GM18520 (cell line): ENCODE results near the gene SLC66A3.

ENCODE experiments used
- ATAC-seq: cut with Tn5 transposase; IDR thresholded peaks from one replicate; pipeline ENCODE4 v1.9.1; 2021; ENCODE audit not compliant: unreplicated experiment

Gene SLC66A3

DNA sequence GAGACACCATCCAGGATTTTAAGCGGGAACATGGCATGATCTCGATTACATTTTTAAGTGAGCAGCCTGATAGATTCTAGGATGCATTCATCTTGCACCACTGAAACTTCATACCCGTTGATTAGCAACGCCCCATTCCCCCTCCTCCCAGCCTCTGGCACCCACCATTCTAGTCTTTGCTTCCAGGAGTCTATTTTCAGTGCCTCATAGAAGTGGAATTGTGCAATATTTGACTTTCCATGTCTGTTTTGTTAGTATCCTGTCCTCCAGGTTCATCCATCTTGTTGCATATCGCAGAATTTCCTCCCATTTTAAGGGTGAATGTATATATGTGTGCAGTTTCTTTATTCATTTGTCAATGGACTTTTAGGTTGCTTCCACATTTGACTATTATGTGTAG is 20.9 kb upstream of the SLC66A3 start:
- no peak for ATAC-seq

DNA sequence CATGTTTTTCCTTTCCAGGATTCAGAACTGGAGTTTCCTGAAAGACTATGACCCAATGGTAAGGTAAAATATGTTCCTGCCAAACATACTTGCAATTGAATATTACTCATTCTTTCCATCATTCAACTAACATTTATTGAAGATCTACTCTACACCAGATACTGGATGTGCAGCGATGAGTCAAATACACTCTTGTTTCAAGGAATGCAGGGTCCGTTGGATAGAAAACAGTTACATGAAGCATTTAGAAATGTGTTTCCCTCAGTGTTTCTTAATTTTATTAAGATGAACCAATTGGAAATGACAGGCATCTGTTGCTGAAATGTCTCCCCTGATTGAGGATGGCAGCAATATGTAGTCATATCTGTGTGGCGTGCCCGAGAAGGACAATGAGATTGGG is 14.8 kb upstream of the SLC66A3 start:
- ATAC-seq = no peak

DNA sequence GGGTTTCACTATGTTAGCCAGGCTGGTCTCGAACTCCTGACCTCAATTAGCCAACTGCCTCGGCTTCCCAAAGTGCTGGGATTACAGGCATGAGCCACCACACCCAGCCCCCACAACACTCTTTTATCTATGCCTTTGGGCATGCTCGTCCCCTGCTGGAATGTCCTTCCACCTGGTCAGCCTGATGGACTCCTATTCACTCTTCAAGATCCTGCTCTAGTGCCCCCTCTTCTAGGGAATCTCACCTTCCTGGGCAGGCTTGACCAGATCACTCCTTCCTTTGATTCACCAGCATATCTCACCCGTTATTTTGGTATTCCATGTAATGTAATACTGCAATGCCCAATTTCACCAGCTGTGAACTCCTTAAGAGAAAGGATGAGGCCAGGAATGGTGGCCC is 13.9 kb upstream of the SLC66A3 start:
- no peak for ATAC-seq

DNA sequence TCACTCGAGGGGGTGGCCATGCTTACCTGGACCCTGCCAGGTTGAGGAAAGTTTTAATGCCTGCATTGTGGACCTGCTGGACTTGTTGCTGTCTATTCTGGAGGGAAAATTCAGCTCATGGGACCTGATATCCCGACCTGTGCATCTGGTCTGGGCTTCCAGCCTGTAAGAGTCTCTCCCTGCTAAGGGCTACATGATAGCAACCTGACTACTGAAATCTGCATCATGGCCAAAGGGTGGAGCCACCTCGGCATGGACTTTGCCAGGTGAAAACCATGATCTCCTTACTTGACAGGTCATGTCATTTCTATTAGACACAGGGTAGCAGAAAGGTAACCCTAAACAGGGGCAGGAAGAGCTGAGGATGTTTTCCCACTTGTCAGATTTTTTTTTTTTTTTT is 12.9 kb upstream of the SLC66A3 start:
- no peak for ATAC-seq

DNA sequence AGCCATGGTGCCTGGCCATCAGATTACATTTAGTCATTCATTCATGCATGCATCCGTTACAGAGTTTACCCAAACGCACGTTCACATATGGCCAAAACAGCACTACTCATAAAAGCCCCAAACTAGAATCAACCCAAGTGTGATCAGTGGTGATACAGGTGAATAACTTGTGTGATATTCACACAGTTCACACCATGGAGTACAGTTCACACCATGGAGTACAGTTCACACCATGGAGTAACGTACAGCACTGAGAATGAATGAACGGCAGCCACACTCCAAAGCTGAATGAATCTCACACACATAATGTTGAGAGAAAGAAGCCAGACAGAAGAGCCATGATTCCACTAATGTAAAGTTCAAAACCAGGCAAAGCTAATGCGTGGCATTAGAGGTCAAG is 12.3 kb upstream of the SLC66A3 start:
- no peak for ATAC-seq

DNA sequence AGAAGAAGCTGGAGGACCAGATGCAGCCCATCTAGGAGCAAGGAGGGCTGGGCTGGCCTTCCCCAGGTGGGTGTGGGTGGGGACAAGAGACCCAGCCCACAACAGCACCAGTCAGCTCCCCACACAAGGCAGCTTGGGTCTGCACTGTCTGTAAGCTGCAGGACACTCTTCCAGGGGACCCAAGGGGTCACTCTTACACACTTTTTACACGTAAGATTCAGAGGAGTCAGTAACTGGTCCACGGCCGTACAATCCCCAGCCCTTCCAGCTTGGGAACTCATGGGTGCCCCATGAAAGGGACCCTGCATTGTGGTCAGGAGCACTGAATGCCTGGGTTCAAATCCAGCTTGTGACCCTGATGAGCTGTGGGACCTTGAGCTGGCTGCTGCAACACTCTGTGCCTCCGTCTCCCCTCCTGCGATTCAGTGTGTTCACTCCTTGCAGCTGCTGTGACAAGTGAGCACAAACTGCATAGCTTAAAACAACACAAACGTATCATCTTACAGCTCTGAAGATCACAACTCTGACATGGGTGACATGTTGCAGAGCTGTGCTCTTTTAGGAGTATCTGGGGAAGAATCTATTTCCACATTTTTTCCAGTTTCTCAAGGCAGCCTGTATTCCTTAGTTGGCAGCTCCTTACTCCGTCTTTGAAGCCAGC is 11.1 kb upstream of the SLC66A3 start:
- ATAC-seq = no peak

DNA sequence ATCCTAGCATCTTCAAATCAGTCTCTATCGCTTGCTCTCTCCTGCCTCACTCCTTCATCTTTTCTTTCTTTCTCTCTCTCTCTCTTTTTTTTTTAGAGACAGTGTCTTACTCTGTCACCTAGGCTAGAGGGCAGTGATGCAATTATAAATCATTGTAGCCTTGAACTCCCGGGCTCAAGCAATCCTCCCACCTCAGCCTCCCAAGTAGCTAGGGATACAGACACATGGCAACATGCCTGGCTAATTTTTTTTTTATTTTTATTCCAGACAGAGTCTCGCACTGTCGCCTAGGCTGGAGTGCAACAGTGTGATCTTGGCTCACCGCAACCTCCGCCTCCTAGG is 10.6 kb upstream of the SLC66A3 start:
- no peak for ATAC-seq

DNA sequence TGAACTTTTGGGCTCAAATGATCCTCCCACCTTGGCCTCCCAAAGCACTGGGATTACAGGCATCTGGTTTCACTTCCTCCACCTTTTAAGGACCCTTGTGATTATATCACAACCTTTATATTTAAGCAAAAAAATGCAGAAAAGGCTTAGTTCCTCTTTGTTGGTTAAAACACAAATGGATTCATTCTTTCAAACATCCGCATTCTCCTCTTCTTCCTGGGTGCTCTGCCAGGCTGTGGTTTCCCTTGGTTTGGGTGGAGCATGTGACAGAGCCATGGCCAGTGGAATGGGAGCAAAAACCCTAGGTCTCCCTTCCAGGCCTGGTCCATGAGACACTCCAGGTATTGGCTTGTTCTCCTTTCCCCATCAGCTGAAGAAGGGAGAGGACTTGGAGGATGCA is 9.9 kb upstream of the SLC66A3 start:
- ATAC-seq = no peak

DNA sequence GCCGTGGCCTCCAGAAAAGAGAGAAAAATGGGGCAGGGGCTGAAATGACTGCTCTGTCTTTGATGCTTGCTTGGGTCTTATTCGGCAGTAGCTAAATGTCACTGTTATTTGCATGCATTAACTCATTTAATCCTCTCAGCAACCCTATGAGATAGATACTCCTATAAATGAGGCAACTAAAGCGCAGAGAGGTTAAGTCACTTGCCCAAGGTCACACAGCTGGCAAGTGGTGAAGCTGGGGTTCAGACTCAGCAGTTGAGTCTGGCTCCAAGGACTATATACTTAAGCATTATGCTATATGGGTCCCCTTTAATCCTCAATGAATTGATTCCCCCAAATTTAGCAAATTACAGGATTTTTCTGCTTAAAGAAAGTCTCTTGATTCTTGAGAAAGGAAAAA is 9.2 kb upstream of the SLC66A3 start:
- no peak for ATAC-seq

DNA sequence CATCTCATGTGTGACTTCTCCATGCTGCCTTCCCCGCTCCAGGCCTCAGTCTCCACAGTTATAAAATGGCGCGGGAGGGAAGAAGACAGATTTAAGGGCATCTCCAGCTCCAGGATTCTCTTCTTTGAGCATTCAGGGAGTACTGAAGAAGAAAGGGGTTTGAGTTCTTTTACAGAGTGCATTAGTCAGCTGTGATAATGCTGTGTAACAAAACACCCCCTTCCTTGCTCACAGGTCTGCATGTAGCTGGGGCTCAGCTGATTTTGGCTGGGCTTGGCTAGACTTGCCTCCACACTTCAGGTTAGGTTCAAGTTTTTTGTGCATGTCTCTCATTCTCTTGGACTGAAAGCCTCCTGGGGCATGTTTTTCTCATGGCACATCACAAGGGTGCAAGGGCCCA is 8.0 kb upstream of the SLC66A3 start:
- no peak for ATAC-seq

DNA sequence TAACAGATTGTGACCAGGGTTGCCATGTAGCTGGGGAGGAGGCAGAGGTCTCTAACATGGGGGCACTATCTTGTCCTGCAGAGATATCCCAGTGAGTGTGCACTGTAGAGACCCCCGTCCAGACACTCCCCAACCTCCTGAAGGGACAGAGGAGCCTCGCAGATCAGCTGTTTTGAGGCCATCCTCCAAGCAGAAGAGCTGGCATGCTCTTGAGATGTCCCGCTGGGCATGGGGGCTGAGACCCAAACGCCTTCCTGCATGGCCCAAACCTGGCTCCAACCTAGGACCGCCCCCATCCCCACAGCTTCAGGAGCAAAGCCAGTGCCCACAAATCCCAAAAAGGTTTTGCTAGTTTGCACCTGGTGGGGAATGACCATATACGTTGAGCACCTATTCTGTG is 2.7 kb upstream of the SLC66A3 start:
- no peak for ATAC-seq

DNA sequence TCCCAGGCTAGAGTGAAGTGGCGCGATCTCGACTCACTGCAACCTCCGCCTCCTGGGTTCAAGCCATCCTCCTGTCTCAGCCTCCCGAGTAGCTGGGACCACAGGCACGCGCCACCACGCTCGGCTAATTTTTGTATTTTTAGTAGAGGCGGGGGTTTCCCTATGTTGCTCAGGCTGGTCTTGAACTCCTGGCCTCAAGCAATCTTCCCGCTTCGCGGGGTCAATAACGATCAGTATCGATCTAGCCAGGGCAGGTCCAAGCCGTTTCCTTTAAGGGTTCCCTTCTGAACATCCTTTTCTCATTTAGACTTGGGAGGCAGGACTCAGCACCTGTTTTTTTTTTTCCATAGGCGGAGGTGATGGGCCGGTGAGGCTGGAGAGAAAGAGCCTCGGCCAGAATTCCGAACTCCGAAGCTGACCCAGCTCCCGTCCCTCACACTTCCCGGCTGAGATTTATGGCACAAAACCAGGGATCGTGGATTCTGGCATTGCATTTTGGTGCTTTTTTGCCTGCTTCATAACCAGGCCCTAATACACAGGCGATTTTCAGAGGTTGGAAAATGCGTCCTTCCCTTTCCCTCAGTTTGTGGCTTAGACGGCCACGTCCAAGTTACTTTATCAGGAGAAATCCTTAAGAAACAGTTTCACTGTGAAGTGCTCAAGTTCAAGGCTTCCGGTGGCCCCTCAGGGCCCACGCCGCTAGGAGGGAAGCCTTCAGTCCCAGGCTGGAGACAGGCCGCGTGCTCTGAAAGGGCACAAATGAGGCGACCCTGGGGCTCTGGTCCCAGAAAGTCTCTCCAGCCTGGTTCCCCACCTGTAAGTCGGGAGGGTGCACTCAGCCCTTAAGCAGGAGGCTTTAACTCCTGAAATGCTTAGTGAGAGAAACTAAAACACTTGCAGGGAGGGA is 998 bp upstream of the SLC66A3 start:
- ATAC-seq = no peak

DNA sequence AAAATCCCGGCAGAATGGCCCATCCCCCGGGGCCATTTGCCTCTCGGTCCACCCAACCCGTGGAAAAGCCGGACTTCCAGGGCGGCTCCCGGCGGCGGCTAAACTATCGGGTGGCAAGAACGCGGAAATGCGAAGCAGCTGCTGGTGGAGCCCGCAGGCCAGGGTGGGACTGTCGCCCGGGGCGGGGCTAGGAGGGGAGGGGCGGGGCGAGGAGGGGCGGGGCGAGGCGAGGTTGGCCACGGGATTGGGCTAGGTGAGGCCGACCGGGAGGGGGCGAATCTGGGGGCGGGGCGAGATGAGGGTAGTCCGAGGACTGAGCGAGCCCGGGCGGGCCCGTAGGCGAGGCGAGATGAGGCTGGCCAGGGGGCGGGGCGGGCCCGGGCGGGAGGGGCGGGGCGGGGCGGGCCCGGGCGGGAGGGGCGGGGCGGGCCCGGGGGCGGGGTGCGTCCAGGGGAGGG is 315 bp upstream of the SLC66A3 start:
- peak; percentile 31 for ATAC-seq

DNA sequence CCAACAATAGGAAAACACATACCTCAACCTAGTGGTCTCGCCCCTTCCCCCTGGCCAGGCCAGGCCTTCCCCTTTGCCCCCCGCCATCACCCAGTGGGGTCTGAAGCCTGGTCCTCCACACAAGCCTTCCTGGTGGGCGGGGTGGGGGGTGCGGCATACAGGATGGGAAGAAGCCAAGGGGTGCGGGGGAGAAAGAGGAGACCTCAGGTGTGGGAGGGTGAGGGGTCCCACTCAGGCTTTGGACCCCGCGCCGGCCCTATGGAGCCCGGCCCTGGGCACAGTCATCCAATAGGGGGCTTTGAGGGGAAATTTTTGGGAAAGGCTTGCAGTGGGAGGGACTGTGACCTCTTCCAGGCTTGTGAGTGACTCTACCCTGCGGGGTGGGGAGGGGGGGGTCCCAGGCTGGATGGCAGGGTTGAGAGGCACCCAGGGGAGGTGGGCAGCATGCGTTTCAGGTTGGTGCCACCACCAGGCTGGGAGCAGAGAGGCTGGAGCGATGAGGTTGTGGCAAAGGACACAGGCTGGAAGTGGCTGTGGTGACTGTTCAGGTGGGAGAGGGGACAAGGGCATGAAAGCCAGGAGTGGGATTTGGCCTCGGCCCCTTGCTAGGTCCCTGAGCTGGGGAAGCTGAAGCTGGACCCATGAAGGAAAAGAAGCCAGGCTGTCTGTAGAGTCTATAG is 1.3 kb downstream of the SLC66A3 start:
- ATAC-seq = no peak

DNA sequence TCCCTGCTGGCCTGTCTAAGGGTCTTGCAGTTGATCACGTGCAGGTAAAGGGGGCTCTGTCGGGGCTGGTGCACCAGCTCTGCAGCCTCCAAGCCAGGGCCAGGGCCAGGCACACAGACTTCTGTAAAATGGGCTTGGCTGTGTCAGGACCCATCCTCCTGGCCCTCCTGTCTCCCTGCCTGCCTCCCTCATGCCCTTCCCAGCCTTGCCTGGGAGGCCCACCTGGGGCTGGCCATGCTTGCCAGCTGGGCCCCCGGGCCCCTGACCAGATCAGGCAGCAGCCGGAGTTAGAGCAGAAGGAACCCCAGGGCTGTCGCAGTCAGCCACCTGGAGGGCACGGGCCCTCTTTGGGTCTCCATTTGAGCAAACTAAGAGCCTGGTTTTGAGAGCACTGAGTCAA is 2.0 kb downstream of the SLC66A3 start:
- no peak for ATAC-seq

DNA sequence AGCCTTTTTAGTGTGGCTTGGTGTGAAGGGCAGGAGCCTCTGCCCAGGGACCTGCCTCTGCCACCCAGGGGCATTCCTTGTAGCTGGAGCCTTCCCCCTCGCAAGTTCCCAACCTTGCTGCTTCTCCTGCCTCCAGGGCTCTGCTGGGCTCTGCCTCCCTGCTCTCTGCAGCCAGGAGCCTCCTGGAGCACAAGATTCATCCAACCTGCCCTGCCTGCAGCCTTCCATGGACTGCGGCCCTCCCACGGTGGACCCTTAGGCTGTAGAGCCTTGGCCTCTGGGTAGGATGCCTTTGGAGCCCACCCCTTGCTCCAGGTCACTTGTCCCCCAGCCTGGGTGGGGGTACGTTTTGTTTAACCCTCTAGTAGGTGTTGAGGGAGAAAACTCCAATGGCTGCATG is 2.5 kb downstream of the SLC66A3 start:
- no peak for ATAC-seq

DNA sequence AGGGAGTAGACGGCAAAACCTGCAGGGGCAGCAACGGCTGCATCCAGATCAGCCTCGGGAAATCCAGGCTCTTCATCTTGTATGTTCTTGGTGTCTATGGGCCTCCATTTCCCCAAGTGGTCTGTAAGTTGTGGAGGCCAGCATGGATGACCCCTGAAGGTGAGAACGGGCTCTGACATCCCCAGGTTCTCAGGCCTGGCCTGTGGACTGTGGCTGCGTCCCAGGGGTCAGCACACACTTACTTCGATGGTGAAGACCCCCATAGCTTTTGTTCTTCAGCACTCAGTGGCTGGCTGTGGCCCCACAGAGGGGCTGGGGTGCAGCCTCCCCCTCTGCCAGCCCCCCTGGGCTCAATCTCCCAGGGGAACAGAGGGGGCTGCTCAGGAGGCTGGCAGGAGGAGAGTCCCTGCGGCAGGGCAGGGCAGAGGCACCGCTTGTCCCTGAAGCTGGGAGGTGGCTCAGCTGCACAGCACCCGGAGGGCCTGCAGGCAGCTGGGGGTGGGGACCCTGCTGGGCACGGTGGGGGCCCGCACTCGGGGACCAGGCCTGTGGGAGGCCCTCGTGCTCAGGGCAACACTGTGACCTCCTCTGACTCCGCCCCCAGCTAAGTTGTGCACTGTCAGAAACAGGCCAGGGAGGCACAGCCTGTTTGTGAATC is 3.8 kb downstream of the SLC66A3 start:
- no peak for ATAC-seq

DNA sequence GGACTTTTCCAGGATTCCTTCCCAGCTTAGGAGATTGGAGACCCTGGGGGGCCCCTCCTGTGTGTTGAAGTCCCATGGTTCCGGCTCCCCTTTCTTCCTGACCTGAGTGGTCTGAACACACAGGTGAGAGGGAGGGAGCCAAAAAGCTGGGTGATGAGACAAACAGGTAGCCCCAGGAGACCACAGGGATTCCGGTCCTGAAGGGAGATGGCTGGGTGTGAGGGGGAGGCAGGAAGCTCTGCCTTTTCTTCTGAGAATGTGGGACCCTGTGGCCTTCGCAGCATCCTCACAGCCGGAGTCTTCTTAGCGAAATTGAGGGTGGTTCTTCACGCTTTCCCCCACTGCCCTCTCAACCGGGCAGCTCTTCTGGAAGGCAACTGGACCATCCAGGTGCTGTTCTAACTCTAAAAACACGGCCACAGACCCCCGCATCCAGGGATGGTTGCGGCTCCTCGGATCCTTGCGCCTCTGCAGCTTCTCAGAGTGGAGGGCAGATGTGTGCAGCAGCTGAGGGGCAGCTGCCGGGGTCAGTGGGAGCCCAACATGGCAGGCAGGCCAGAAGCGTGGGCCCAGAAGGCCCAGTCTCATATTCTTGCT is 4.4 kb downstream of the SLC66A3 start:
- ATAC-seq = no peak

DNA sequence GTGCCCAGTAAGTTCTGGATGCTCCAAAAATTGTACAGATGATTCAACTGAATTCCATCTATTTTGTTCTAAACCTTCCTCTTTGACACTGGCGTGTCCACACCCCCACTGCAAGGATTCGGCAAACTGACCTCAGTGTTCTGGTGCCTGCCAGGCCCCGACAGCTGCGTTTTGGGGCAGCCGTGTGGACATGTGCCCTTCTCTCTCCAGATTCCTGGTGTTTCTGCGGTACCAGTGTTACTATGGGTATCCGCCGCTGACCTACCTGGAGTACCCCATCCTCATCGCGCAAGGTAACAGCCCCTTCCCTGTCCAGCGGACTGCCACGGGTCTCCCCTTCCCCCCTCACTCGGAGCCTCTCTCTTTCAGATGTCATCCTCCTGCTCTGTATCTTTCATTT is 5.0 kb downstream of the SLC66A3 start:
- ATAC-seq = no peak

DNA sequence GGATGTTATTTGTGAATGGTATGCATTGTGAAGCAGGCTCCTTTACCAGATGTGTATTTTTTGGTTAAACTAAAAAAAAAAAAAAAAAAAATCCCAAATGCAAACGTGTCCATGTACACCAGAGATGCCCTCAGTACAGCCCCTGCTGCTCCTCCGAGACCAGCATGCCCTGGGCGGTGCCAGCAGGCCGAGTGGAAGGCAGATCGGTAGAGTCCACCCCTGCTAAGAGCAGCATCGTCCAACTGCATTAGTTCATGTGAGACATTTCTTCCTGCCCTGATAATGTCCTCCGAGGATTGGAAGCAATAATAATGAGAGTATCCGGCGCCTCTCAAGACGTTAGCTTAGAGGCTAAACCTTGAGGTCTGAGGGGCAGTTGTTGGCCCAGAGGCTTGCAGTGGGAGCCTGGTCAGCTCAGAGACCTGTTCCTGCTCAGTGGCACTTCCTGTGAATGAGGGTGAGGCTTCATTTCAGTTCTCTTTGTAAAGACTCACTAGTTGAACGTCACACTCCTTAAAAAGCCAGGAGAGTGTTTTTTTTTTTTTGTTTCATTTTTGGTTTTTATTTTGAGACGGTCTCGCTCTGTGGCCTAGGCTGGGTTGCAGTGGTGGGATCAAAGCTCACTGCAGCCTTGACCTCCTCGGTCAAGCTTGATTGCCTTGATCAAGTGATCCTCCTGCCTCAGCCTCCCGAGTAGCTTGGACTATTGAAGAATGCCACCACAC is 5.6 kb downstream of the SLC66A3 start:
- ATAC-seq = peak; percentile 61
